ENCODE measurements around the gene DNTTIP2.

GRCh38 chr1:93817819-93818569 lies 61.0 kb downstream of the DNTTIP2 start:
- TF ChIP-seq POLR2A (IDR thresholded peaks at IDR 0.05) (no peak), CTCF (IDR thresholded peaks at IDR 0.05) (no peak)

Measured in suprapubic skin (tissue), 3 donors.